Measurements from ENCODE around the gene ADAMTSL4.

Gene ADAMTSL4

DNA sequence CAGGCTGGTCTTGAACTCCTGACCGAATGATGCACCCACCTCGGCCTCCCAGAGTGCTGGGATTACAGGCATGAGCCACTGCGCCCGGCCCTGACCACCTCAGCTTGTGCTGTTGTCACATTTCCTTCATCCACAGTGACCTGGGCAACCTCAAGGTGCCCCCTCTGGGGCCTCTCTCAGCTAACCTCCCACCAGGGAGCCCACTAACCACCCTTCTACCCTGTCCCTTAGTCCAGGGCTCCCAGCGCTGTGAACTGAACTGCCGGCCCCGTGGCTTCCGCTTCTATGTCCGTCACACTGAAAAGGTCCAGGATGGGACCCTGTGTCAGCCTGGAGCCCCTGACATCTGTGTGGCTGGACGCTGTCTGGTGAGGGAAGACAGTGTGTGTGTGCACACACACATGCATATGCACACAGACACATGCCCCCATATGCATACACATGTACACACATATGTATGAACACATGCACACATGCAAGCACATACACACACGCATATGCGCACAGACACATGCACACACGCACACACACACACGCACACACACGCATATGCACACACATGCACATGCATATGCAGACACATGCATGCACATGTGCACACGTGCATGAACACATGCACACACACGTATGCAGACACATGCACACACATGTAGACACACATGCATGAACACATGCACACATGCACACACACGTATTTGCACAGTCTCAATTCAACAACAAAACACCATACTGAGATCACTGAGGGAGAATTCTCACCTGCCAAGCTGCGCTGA is 6.2 kb downstream of the ADAMTSL4 start:
- DNase-seq = no peak
- TF ChIP-seq EZH2 (optimal IDR thresholded peaks at IDR 0.05; ENCODE audit: low read depth, low read length) (no peak), EZH2phosphoT487 (IDR thresholded peaks at IDR 0.05; ENCODE audit: low read length) (no peak)
- TF ChIP-seq, protein P1, sequence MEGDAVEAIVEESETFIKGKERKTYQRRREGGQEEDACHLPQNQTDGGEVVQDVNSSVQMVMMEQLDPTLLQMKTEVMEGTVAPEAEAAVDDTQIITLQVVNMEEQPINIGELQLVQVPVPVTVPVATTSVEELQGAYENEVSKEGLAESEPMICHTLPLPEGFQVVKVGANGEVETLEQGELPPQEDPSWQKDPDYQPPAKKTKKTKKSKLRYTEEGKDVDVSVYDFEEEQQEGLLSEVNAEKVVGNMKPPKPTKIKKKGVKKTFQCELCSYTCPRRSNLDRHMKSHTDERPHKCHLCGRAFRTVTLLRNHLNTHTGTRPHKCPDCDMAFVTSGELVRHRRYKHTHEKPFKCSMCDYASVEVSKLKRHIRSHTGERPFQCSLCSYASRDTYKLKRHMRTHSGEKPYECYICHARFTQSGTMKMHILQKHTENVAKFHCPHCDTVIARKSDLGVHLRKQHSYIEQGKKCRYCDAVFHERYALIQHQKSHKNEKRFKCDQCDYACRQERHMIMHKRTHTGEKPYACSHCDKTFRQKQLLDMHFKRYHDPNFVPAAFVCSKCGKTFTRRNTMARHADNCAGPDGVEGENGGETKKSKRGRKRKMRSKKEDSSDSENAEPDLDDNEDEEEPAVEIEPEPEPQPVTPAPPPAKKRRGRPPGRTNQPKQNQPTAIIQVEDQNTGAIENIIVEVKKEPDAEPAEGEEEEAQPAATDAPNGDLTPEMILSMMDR (IDR thresholded peaks at IDR 0.05; ENCODE audit: low read length) = no peak
- Histone ChIP-seq H3K9ac (ENCODE audit: low read length) (no peak overlapping the region), H3K4me3 (ENCODE audit: low read length) (no peak overlapping the region), H3K79me2 (ENCODE audit: low read length) (no peaks in the 10 kb centered on the region), H3K4me2 (ENCODE audit: low read depth, low read length) (no peak overlapping the region), H4K20me1 (ENCODE audit: insufficient read depth, low read length) (no peaks in the 10 kb centered on the region), H3K4me1 (ENCODE audit: low read length) (peaks cover 9% of the 10 kb centered on the region), H3K9me3 (replicated peaks; ENCODE audit: insufficient read depth, low read length) (no peaks in the 10 kb centered on the region), H3K27ac (ENCODE audit: low read length) (no peak overlapping the region), H3K9me2 (replicated peaks; ENCODE audit: insufficient read depth, low read length) (no peaks in the 10 kb centered on the region), H2AFZ (ENCODE audit: low read length) (no peak overlapping the region), H3K36me3 (replicated peaks; ENCODE audit: insufficient read depth, low read length) (no peaks in the 10 kb centered on the region), H3F3A (ENCODE audit: insufficient read depth, low read length) (peaks cover 4% of the 10 kb centered on the region), H3K27me3 (replicated peaks; ENCODE audit: insufficient read depth, low read length) (peaks cover 22% of the 10 kb centered on the region)

DNA sequence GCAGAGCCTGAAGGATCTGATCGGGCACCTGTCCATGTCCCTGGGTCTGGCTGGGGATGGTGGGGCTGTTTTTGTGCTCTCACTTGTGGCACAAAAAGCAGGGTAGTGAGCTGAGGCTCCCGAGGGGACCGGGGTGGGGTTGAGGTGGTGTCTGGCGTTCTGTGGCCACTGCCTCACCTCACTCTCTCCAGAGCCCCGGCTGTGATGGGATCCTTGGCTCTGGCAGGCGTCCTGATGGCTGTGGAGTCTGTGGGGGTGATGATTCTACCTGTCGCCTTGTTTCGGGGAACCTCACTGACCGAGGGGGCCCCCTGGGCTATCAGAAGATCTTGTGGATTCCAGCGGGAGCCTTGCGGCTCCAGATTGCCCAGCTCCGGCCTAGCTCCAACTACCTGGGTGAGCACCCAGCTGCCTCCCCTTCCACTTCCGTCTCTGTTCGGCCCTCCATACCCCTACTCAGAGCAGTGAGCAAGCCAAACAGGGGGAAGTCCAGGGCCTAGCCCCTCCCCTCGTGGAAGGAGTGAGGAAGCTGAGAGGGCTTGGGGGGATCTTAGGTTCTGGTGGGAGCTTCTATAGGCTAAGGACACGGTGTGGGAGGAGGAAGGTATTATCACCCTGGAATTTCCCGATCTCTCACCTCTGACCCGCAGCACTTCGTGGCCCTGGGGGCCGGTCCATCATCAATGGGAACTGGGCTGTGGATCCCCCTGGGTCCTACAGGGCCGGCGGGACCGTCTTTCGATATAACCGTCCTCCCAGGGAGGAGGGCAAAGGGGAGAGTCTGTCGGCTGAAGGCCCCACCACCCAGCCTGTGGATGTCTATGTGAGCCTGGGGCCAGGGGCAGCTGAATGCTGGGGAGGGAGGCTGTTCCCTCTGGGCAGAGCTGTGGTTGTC is 7.0 kb downstream of the ADAMTSL4 start:
- Histone ChIP-seq H2AFZ (ENCODE audit: low read length) (no peak overlapping the region), H3K27ac (ENCODE audit: low read length) (no peak overlapping the region), H3K9ac (ENCODE audit: low read length) (no peak overlapping the region), H3K27me3 (replicated peaks; ENCODE audit: insufficient read depth, low read length) (peaks cover 14% of the 10 kb centered on the region), H4K20me1 (ENCODE audit: insufficient read depth, low read length) (no peaks in the 10 kb centered on the region), H3K9me2 (replicated peaks; ENCODE audit: insufficient read depth, low read length) (no peaks in the 10 kb centered on the region), H3K4me3 (ENCODE audit: low read length) (no peak overlapping the region), H3K4me1 (ENCODE audit: low read length) (peaks cover 14% of the 10 kb centered on the region), H3K79me2 (ENCODE audit: low read length) (no peaks in the 10 kb centered on the region), H3K4me2 (ENCODE audit: low read depth, low read length) (no peak overlapping the region), H3K36me3 (replicated peaks; ENCODE audit: insufficient read depth, low read length) (no peaks in the 10 kb centered on the region), H3F3A (ENCODE audit: insufficient read depth, low read length) (peaks cover 13% of the 10 kb centered on the region), H3K9me3 (replicated peaks; ENCODE audit: insufficient read depth, low read length) (no peaks in the 10 kb centered on the region)
- TF ChIP-seq EZH2phosphoT487 (IDR thresholded peaks at IDR 0.05; ENCODE audit: low read length) (no peak), EZH2 (optimal IDR thresholded peaks at IDR 0.05; ENCODE audit: low read depth, low read length) (no peak)
- TF ChIP-seq, protein P1 (IDR thresholded peaks at IDR 0.05; ENCODE audit: low read length) = no peak
- DNase-seq = no peak

DNA sequence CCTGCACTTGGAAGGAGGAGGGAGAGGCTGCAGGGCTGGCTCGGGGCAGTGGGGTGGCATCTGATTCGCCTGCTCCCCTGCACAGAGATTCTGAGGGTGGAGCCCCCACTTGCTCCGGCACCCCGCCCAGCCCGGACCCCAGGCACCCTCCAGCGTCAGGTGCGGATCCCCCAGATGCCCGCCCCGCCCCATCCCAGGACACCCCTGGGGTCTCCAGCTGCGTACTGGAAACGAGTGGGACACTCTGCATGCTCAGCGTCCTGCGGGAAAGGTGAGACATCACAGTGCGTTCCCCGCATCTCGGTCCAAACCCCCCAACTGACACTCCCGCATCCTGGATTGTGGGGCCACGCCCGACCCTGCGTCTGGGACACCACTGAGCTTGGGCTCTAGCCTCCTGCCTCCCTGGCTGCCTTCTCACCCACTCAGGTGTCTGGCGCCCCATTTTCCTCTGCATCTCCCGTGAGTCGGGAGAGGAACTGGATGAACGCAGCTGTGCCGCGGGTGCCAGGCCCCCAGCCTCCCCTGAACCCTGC is 7.9 kb downstream of the ADAMTSL4 start:
- H3K79me2 ChIP-seq (ENCODE audit: low read length) = 0 out of 2 replicates have a peak, but pooled peaks cover 4% of the 10 kb centered on the region
- peaks cover 14% of the 10 kb centered on the region for H3K4me1 ChIP-seq (ENCODE audit: low read length)
- H3K4me3 ChIP-seq (ENCODE audit: low read length) = no peak overlapping the region
- no peak overlapping the region for H3K9ac ChIP-seq (ENCODE audit: low read length)
- H2AFZ ChIP-seq (ENCODE audit: low read length) = no peak overlapping the region
- no peak overlapping the region for H3K27ac ChIP-seq (ENCODE audit: low read length)
- no peak overlapping the region for H3K4me2 ChIP-seq (ENCODE audit: low read depth, low read length)
- no peaks in the 10 kb centered on the region for H4K20me1 ChIP-seq (ENCODE audit: insufficient read depth, low read length)
- no peaks in the 10 kb centered on the region for H3K9me3 ChIP-seq (replicated peaks; ENCODE audit: insufficient read depth, low read length)
- peaks cover 22% of the 10 kb centered on the region for H3F3A ChIP-seq (ENCODE audit: insufficient read depth, low read length)
- TF ChIP-seq, protein P1 (IDR thresholded peaks at IDR 0.05; ENCODE audit: low read length) = no peak
- TF ChIP-seq EZH2phosphoT487 (IDR thresholded peaks at IDR 0.05; ENCODE audit: low read length) (no peak), EZH2 (optimal IDR thresholded peaks at IDR 0.05; ENCODE audit: low read depth, low read length) (no peak)
- DNase-seq = no peak
- no peaks in the 10 kb centered on the region for H3K36me3 ChIP-seq (replicated peaks; ENCODE audit: insufficient read depth, low read length)
- H3K9me2 ChIP-seq (replicated peaks; ENCODE audit: insufficient read depth, low read length) = no peaks in the 10 kb centered on the region
- H3K27me3 ChIP-seq (replicated peaks; ENCODE audit: insufficient read depth, low read length) = 0 out of 2 replicates have a peak, but pooled peaks cover 6% of the 10 kb centered on the region

All from MM.1S (cell line).